Stimulated activated naive CD4-positive, alpha-beta T cell treated with Interleukin-2 at 50 U/mL for 16 hours (primary cell): ENCODE measurements around the gene PIR.

Source experiments
- DNase-seq: peaks from one replicate; lab custom pipeline; 2025; lab: John Stamatoyannopoulos, UW

The PIR gene

DNA sequence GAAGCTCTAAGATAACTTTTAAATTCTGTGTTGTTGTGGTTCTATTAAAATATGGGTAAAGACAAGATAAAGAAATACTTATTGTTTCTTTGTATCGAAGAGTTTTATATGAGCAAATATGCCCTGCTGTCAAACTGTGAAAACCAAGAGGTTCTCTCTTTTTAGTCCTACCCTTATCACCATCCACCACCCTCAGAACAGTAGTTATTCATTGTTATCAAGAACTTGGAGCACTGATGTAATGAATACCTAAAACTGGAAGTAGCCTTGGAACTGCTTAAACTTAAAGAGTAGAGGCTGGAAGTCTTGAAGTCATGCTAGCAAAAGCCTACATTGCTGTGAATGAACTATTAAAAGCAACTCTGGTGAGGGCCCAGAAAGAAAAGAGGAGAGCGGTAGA, 9.2 kb downstream of the PIR start:
- DNase-seq = no peak

DNA sequence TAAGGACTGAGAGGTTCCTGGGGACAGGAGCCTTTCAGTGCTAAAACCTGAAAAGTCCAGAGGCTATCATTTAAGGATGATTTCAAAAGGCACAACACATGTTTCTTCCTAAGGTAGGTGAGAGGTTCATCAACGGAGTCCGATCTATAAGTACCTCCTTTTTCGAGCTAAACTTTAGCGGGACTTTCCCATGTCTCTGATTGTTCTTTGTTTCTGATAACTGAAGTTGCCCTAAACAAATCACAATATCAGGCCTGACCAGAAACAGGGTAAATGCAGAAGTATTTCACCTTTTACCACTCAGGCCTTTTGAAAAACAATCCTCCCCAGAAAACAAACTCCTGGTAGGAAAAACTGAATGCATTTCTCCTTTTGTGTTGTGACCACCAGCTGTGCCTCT, 17.6 kb downstream of the PIR start:
- DNase-seq = no peak

- no peak for DNase-seq
These were observed 18.1 kb downstream of the PIR start for GRCh38 chrX:15475021-15475420.

DNA sequence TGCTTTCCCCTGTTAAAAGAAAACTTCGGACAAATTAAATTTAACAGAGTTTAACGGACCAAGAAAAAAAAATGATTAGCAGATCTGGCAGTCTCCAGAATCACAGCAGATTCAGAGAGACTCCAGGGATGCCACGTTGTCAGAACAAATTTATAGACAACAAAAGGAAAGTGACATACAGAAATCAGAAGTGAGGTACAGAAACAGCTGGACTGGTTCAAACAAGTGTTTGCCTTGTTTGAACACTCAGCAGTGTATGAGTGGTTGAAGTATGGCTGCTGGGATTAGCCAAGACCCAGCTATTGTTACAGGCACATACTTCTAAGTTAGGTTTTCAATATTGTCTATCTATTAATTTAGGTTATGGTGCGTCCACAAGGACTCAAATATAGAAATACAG, 19.1 kb downstream of the PIR start:
- no peak for DNase-seq

DNA sequence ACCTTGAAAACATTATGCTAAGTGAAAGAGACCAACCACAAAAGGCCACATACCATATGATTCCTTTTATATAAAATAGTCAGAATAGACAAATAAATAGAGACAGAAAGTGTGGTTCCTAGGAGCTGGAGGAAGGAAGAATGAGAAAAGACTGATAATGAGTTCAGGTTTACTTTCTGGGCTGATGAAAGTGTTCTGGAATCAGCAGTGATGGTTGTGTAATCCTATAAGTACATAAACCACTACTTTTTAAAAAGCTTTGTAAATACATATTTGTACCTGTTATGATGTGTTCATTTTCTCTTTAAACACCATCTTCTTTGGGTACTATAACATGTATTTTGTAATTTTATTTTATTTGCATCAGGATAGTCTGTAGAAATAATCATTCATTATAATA, 20.6 kb downstream of the PIR start:
- DNase-seq = no peak

DNA sequence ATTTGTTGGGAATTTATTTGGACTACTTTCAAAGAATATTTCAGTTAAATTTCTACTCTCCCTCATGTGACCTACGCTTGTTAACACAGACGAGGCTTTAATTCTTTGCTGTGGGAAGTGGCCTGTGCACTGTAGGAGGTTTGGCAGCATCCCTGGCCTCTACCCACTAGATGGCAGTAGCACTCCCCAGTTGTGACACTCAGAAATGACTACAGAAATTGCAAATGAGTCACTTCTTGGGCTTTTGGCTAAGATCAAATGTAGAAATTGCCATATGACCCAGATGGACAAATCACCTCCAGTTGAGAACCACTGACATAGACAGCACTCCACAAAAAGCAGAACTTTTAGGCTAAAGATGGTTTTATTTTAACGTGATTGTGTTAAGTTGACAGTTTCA, 22.1 kb downstream of the PIR start:
- DNase-seq = peak; percentile 25

GRCh38 chrX:15469613-15470012, 23.5 kb downstream of the PIR start:
- DNase-seq = no peak

GRCh38 chrX:15468036-15468435, 25.1 kb downstream of the PIR start:
- no peak for DNase-seq

DNA sequence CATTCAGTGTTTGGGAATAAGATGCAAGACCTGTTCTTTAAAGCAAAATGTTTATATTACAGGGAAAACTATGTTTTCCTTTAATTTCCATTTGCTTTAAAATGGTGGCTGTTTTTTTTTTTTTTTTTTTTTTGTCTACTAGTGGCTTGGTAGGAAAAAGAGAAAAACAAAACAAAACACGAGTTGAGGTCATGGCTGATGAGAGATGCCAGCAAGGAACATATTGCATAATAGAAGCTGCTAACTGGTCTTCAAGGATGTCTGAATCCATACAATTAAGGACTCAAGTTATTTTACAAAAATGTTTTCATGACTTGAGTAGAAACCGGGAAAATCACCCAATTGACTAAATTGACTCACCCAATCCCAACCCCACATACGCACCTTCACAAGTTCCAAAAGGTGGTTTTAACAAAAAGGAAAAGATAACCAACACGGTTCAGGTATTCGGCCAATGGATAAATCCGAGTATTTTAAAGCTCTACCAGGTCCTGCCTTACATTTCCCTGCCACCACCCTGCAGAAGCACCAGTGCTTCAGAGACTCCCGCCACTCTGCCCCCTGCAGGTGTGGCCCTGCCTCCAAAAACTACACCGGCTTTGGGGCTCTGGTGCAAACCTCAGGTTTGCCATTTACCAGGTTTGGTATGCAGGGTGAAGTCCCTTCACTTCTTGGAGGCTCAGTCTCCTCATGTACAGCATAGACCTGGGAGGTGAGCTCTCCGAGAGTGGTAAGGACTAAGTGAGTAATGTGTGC, 27.1 kb downstream of the PIR start:
- no peak for DNase-seq

DNA sequence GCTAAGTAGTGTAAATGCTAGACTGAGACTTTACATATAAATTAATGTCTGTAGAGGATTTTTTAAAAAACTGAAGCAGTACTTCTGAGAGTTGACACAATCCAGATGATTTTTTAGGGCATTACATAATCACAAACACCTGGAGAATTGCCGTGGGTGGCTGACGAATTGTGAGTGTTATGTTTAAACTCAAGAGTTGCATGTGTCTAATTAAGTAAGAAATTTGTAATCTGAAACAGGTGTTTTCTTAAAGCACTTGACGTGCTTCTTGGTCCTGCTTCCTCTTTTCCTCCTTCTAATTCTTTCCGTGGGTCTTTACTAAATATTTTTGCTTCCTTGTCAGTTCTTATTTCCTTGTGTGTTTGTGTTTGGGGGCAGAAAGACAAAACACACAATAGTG, 27.8 kb downstream of the PIR start:
- no peak for DNase-seq

DNA sequence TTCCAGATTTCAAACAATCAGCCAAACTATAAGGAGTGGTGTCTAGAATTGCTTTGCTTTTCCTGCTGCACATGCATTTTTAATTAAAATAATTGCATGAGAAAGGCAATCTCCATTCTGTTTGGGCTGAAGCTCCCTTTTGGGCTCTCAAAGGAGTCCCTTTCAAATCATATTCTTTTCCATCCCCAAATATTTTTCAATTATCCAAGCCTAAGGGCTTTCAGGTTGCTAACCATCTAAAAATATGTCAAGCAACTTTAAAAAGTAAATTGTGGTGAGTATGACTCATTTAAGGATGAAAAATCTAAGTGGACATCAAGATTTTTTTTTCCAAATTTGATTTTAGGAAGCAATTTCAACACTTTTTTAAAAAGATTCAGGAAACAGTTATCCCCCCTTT, 28.4 kb downstream of the PIR start:
- no peak for DNase-seq

- DNase-seq = no peak
These were observed 41.2 kb downstream of the PIR start for GRCh38 chrX:15451913-15452312.

- DNase-seq = no peak
These were observed 45.0 kb downstream of the PIR start for GRCh38 chrX:15448010-15448639.

DNA sequence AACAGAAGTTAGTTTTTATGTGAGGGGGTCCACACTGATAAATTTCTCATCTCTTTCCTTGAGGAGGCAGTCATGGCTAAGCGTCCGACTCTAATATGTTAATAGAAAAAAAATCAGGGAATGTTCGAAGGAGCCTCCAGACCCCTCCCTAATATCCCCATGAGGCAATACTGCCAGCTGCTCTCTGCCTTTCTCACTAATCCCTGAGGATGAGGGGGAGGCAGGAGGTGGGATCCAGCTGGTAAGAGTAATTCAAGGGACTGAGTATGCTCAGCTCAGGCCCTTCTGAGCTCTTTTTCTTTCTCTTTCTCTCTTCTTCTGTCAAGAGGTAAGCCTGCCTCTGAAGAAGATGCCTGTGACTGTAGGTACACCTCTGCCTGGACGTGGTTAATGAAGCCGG, 51.7 kb downstream of the PIR start:
- no peak for DNase-seq

GRCh38 chrX:15438332-15438731, 54.8 kb downstream of the PIR start:
- DNase-seq = no peak

GRCh38 chrX:15437724-15438123, 55.4 kb downstream of the PIR start:
- no peak for DNase-seq

DNA sequence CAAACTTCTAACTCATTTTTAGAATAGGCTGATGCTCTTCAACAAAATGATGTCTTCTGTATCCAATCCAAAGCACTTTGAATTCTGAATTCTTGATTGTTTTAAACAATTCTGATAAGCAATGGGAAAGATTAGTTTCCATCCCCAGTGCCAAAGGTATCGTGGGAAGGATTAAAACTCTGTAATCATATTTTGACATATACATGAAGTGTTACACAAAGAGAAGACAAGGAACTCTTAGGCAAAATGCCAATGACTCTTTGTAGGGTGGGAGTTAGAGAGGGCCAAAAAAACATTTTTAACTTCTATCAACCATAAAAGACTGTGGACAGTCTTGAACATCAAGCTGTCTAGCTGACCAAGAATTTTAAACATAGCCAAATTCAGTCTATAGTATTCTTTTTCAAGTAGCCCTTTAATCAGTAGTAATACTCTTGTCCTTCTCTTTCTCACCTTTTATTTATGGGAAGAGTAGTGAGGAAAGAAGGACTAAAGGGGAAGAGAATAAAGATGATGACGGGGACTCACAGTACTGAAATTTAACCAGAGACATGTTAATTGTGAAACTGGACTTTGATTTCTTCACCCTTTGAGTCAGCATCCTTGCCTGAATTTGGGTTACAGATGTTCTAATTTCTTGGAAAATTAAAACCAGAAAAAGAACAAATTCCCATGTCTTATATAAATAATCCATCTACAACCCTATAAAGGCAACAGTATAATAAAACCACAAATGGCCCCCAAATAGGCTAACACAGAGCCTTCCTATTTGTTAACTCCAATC, 57.1 kb downstream of the PIR start:
- DNase-seq = no peak

DNA sequence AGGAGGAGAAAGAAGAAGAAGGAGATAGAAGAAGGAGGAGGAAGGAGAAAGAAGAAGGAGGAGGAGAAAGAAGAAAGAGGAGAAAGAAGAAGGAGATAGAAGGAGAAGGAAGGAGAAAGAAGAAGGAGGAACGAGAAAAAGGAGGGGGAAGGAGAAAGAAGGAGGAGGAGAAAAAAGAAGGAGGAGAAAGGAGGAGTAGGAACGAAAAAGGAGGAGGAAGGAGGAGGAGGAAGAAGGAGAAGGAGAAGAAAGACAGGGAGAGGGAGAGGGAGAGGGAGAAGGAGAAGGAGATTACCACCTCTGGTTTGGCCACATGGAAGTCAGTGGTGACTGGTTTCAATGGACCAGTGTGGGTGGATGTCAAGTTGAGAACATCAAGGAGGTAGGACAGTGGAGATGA, 58.9 kb downstream of the PIR start:
- DNase-seq = no peak

DNA sequence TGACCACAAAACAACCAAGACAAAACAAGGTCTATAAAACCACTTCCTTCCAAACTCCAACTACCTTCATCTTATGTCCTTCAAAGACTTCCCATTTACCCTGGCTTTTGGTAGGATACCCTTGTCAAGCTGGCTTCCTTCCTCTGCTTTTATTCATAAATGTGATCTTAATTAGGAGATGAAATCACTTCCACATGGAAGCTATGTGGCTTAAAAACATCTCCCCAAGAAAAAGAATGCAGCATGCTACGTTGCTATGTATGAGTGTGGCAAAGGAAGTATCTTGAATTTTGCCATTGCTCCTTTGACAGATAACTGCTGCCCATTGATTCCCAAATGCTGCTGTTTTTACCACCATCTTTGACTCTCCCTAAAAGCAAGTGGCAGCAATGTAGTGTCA, 62.5 kb downstream of the PIR start:
- no peak for DNase-seq

GRCh38 chrX:15430076-15430475, 63.1 kb downstream of the PIR start:
- DNase-seq = no peak

- DNase-seq = no peak
These were observed 68.1 kb downstream of the PIR start for GRCh38 chrX:15425024-15425423.

DNA sequence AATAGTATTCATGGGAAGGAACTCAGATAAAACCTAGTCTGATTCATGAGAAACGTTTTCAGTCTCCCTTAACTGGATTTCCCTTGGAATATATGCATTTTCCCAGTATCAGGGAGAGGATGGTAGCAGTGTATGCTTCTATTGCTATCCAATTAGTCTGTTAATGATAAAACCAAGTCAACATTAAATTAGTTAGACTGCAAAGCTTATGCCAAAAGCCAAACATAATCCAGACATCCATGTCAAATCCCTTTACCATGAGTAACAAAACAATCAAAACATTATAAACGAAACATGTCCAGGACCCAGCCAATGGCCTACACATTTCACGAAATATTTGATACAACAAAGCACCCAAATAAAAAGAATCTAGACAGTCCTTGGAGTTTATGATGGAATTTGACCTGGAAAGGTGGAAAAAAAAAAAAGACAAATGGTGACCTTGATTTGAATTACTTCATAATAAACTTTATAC, 74.4 kb downstream of the PIR start:
- DNase-seq = no peak

GRCh38 chrX:15418041-15418706, 75.0 kb downstream of the PIR start:
- DNase-seq = no peak
